Measurements from ENCODE around the gene PTCD2.

The PTCD2 gene, protein sequence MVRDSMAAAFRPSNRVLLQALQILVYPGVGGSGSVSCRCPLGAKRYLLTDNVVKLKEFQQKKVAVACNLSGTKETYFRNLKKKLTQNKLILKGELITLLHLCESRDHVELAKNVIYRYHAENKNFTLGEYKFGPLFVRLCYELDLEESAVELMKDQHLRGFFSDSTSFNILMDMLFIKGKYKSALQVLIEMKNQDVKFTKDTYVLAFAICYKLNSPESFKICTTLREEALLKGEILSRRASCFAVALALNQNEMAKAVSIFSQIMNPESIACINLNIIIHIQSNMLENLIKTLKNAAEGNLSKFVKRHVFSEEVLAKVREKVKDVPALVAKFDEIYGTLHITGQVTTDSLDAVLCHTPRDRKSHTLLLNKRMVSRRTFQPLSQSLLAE

DNA sequence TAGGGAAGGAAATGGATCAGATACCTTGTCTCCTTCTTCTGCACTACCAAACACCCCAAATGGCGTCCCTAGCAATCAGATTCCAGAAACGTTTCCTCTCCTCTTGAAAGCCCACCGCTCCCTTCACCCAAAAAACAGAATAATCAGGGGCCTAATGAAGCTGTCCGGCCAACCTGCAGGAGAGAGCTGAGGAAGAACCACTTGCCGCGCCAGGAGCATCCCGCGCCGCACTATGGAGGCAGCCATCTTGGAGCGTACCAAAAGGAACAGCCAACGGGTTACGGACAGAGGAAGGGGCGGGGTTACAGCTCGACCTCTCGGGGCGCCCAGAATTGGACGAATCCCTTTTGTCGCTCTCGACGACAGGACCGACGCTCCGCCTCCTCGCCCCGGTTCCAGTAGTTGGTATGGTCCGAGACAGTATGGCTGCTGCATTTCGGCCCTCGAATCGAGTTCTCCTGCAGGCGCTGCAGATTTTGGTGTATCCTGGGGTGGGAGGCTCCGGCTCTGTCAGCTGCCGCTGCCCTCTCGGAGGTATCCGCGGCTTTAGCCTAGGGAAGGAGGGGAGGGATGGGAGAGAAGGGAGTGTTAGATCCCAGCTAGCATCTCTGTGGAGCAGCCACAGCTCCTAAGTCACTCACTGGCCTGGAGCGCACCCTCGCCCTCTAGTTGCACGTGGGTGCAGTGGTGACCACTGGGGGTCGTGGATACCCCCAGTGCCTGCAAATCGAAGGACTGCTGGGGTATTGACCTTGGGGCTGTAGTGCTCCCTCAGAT lies at the start of gene PTCD2, which contains the start of gene MRPS27:
TSS of gene PTCD2 (plus strand) at position 398 of the 777 bp plus-strand sequence. CDS start at position 408, 10 bp downstream.
TSS of gene MRPS27 (minus strand) at position 265 of the 777 bp plus-strand sequence. CDS start at position 246, 19 bp downstream.
- DNase-seq: peak; percentile 95

DNA sequence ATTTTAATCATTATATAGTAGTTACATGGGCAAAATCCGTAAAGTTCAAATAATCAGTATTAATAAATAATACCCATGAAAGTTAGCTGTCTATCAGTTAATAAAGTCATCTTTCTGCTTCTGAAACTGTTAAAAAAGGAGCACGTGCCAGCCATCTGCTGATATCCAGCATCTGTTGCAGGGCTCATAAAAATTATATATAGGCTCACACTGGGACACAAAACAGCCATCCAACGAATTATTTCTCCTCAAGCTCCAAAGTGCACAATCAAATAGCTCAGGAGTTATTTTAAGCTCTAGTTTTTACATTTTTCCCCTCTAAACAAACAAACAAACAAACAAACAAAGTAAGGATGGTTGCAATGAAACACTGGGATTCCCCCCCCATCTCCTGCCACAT lies 48.5 kb upstream of the PTCD2 start:
- no peak for DNase-seq

DNA sequence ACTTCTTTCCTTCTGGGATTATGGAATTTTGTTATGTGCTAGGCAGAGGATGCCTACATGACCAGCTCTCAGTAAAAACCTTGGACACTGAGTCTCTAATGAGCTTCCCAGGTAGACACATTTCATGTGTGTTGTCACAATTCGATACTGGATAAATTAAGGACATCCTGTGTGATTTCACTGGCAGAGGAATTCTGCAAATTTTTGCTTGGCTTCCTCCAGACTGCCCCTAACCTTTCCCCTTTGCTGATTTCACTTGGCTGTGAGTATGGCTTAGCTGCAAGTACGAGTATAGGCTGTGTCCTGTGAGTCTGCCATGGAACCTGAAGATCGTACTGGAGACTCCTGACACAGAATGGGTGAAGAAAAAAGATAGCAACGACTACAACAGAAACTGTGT lies 47.8 kb upstream of the PTCD2 start:
- no peak for DNase-seq

DNA sequence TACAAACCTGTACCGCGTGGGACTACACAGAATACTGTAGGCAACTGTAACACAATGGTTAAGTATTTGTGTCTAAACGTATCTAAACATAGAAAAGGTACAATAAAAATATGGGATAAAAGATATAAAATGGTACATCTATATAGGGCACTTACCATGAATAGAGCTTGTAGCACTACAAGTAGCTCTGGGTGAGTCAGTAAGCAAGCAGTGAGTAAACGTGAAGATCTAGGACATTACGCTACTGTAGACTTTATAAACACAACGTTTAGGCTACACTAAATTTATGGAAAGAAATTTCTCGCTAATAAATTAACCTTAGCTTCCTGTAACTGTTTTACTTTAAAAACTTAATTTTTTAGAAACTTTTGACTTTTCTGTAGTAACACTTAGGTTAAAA lies 46.6 kb upstream of the PTCD2 start:
- no peak for DNase-seq

DNA sequence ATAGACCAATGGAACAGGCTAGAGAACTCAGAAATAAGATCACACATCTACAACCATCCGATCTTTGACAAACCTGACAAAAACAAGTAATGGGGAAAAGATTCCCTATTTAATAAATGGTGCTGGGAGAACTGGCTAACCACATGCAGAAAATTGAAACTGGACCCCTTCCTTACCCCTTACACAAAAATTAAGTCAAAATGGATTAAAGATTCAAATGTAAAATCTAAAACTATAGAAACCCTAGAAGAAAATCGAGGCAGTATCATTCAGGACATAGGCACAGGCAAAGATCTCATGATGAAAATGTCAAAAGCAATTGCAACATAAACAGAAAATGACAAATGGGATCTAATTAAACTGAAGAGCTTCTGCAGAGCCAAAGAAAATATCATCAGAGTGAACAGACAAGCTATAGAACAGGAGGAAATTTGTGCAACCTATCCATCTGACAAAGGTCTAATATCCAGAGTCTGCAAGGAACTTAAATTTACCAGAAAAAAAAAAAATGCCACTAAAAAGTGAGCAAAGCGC lies 43.9 kb upstream of the PTCD2 start:
- DNase-seq: no peak

DNA sequence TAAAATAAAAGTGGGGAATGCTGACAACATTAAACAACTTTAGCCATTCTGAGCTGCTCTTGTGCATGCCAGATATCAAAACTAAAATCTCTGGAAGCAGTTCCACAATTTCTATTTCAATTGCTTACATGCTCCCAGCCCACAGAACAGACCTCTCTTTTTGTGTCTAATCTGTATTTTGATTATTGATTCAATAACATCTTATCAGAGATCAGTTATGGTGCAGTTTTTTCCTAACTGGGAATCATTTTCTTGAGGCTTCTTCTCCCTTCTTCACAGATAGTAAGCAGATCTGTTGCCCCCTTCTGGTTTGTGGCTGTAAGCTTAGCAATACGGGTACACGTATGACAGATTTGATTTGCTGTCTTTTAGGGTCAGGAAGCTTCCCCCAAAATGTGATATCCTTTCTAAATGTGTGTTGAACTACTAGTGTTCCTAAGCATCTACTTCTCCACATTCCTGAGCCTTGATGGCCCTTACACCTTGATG lies 39.5 kb upstream of the PTCD2 start:
- DNase-seq: no peak

DNA sequence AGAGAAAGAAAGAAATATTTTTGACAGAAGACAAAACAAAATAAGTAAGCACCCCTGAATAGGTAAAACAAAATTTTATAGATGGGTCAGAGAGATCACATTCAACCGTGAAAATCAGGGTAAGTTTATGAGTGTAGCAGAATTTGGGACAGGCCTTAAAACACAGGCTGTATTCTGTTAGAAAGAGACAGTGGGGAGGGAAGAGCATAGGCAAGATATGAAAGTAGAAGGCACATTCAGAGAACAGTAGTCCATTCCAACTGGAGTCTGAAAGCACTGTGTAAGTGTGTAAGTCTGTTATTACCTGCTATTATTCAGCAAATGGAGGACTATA lies 38.8 kb upstream of the PTCD2 start:
- DNase-seq: no peak

DNA sequence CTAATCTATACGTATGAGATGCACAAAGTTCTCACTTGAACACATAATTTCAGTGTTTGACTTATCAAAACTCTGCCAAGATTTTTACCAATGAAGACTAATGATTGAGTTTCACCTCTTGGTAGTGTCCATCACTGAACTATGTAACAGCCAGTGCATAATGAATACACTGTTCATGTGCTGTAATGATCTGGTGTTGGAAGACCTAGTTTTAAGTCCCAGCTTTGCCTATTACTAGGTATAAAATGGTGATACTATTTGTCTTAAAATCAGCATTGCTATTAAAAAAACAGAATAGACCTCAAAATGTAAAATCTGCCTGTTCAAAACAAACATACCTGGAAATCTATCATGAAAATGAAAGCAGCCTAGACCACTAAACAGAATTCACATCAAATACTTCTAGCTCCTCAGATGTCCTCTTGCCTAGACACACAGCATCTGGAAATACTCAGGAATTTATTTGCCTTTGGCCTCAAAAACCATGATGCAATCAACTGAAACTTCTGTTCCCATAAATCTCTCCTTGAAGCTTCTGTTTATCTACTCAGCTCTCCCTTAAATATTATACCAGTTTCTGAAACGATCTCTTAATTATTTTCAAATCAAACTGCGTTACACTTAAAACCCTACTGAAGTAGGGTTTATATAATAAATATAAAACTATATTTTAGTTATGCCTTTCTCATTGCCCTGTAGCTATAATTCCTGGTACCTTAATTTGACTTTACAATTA lies 38.2 kb upstream of the PTCD2 start:
- DNase-seq: no peak

DNA sequence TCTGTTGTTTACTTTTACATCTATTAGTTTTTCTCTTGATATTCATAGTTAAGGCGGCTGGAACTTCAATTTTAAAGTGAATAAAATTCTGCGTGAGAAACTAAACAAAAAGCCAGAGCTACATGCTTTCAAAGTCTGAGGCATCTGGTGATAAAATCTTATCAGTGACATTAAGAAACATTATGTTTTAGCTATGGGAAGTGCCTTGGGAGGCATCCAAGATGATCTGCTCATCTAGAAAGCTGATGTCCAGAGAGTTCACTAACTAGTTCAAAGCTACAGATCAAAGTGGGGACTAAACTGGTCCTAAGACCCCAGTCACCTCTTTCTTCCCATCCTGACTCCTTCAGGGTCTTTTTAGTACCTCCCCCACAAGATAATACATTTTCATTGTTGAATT lies 37.3 kb upstream of the PTCD2 start:
- no peak for DNase-seq

DNA sequence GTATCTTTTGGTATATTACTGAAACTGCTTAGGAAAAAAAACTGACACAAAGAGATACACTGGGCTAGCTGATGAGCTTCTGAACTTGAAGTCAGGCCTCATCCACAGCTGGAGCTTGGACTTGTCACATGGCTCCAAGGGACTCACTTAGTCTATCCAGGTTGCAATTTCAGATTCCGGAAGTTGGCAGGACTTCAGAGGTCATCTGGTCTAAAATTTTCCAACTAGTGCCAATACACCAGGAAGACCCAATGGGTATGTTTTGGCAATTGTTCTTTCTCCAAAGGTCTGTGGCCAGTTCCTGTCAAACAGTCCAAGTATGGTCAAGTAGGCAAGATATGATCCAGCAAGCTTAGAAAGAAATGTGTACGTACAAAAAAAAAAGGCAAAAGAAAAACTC lies 36.8 kb upstream of the PTCD2 start:
- DNase-seq: no peak

DNA sequence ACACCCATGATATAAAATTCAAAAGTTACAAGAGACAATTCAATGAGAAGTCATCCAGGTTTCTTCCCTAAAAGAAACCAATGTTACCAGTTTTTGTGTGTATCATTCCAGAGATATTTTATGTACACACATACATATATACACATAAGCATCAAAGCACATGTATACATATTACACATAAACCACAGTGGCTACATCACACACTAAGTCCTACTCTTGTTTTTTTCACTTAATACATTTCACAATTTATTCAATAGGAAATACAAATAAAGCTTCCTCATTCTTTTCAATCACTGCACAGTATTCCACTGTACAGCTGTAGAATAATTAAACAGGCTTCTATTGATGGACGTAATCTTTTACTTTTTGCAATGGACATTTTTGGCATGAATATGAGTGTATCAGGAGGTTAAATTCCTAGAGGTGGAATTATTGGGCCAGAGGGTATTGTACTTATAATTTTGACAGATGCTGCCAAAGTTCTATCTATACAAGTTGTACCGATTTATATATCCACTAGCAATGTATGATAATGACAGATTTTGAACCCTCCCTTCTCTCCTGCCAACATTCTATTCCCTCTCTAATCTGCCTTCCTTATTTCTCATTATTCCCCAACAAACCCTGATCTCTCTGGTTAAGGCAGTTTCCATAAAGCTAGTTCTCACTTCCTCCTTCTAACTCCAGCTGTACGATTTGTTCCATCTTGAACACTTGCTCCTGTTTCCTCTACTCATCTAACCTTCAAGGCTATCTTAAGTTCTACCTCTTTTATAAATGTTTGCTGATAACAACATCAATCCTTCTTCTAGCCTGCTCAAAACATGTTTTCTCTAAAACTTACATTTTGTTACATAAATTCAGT lies 35.4 kb upstream of the PTCD2 start:
- no peak for DNase-seq

DNA sequence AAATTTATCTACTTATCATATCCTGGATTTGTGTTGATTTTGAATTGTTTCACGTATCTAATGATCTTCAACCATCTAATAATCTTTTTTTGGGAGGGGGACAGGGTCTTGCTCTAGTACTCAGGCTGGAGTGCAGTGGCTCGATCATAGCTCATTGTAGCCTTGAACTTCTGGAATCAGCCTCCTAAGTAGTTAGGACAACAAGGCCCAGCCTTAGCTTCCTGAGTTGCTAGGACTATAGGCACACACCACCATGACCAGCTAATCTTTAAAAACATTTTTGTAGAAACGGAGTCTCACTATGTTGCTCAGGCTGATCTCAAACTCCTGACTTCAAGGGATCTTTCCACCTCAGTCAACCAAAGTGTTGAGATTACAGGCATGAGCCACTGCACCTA lies 34.8 kb upstream of the PTCD2 start:
- no peak for DNase-seq

DNA sequence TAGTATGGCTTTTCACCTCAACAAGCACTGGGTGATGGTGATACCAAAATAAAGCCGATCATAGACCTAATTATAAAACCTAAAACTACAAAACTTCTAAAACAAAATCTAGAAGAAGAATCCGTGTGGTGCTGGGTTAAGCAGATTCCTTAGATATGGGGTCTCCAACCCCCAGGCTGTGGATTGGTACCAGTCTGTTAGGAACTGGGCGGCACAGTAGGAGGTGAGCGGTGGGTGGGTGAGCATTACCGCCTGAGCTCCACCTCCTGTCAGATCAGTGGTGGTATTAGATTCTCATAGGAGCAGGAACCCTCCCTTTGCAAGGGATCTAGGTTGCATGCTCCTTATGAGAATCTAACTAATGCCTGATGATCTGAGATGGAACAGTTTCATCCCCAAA lies 33.4 kb upstream of the PTCD2 start:
- DNase-seq: no peak

DNA sequence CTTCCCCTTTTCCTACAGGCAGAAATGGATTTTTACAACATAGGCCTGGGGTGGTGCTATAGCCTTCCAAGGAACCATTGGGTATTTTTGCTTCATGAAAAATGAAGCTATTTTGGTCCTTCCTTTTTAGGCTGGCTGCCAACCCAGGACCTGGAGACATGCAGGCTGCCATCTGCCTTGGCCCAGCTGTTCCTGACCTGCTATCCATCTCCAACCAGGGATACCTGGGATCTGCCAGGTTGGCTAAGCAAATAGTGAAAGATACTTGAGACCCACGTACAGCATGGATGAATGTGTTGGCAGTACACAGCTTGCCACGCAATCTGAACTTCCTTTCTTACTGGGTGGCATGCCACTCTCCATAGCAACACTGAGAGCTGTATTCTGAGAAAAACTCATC lies 31.2 kb upstream of the PTCD2 start:
- DNase-seq: no peak

DNA sequence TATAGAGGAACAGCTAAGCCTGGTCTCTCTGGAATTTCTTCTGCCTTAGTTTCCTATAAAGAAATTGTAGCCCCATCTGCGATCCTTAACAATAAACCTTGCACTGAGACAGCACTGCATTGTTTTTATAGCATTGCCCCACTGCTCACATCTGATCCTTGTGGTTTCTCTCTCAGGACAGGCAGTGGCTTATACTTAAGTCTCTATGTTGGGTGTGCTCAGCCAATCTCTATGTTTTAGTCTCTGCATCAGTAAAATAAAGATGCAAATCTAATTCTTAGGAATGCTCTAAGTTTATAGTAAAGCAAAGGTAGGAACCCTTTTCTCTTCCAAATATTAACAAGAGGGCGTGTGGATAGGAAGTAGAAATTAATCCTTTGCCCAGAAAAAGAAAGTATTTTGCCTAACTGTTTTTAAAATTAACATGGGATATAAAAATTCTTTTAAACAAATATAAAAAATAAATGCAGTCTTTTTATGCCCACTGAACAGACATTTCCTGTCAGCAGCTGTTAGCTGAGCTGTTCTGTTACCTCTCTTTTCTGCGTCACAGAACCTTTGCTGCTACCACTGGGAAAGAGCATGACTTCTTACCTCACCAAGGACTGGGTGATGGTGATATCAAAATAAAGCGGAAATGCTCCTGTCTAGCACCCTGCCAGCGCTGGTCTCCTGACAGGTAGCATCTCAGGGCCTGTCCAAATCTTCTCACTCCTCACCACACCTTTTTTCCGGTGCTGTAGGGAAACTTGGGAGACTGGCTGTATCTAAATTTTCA lies 29.6 kb upstream of the PTCD2 start:
- no peak for DNase-seq

DNA sequence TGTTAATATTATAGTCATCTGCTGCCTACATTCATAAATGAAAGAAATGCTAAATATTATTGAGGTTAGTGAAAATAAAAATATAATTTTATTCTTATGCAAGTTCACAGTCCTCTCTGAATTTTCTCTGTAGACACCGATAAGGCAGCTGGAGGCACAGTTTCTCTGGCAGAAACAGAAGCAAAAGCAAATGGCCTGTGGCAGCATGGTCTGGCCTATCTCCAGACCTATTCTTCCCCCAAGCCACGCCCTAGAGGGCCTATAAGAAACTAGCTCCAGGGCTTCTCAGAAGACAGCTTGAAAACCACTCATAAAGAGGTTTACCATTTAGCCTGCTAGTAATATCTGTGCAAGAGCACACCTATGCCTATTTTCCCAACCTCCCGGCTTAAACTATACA lies 28.6 kb upstream of the PTCD2 start:
- no peak for DNase-seq

DNA sequence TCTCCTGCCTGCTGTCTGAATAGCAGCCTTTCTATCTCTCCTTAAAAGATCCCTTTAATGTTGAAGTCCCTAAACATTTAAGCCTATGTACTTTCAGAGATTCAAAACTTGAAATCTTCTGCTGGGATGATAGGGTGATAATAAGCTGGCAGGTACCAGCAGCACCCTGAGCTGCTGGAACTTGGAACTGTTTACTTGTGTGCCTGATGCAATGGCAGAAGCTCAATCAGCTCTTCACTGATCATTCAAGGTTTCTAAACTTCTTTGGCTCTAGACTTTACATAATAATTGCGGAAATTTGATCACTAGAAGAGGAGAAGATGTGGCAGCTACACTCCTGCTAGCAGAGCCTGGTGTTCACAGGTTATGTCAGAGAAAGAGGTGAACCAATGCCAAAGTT lies 27.8 kb upstream of the PTCD2 start:
- DNase-seq: no peak

DNA sequence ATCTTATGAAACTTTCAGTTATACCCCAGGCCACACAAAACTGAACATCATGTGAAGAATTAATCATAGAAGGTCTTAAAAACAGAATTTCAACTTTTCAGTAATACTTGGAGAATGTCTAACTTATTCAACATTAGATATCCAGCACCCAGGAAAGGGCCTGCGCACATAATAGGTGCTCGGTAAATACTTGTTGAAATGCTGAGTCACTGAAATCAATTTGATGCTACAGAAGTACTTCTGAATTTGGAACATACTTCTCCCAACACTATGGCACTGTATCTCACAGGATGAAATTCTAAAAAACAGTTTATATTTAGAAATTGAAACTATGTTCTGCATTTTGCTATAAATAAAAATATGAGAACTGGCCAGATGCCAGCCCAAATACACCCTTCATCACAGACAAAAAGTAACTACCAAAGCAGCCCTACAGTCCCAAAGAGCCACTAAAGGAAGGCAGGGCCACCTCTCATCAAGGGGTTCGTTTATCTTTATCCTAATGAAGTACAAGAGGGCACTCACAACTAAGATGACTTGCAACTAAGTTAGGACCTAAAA lies 26.6 kb upstream of the PTCD2 start:
- DNase-seq: no peak

DNA sequence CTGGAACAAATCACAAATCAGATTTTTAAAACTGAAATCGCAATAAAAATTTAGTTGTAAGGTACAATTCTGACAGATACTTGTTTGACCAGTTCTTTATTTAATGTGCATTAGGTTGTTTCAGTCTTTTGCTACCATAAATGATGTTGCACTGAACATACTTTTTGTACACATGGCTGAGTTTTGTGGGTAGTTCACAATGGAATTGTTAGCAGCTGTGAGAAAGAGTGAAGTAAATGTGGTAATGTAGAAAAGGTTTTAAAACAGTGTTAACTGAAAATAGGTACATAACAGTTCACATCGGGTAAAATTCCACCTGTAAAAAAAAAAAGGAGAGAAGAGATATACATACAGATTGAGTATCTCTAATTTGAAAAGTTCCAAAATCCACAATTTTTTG lies 25.7 kb upstream of the PTCD2 start:
- no peak for DNase-seq

DNA sequence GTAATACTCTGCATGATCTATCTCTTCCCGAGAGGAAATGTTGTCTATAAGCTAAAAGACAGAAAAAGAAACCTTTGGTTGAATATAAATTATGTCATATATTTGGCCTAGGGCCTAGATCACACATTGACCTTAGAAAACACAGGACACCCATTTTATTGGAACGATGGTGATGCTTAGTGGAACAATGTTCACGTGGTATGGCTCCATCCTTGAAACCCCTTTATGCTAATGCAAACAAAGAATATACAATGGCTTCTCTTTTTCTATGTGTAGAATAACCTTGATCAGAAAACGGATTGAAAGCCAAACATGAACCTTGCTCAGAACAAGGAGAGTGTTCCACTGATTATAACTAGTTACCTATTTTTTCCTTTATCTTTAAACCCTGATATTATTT lies 24.6 kb upstream of the PTCD2 start:
- DNase-seq: no peak

DNA sequence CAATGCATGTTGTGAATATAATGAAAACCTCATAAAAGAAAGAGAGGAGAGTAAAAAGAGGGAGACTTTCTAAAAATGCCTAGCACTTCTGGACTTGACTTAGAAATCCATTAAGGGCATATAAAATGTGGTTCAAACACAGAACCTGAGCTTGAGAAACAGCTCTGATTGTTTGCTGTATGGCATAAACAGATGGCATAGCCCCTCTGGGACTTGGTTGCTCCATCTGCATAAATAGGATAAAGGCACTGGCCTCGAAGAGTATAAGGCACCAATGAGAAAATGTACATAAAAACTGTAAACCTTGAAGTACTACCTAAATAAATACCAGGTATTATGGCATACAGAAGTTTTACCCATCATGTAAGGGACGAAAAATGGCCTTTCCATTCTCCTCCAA lies 23.9 kb upstream of the PTCD2 start:
- no peak for DNase-seq
